ENCODE measurements around the gene HDAC6. TPM values are rescaled to one million over a fixed set of nuclear protein-coding genes. Genes with fewer than 3 reads are reported as not detected.

HDAC6 gene
- total and polyA plus RNA-seq, 10 of the 15 experiments (the other 5 are each of a cell fraction or from before 2014, with no cell fraction given), result 8.3 to 47.0 (median 34.1) TPM

DNA sequence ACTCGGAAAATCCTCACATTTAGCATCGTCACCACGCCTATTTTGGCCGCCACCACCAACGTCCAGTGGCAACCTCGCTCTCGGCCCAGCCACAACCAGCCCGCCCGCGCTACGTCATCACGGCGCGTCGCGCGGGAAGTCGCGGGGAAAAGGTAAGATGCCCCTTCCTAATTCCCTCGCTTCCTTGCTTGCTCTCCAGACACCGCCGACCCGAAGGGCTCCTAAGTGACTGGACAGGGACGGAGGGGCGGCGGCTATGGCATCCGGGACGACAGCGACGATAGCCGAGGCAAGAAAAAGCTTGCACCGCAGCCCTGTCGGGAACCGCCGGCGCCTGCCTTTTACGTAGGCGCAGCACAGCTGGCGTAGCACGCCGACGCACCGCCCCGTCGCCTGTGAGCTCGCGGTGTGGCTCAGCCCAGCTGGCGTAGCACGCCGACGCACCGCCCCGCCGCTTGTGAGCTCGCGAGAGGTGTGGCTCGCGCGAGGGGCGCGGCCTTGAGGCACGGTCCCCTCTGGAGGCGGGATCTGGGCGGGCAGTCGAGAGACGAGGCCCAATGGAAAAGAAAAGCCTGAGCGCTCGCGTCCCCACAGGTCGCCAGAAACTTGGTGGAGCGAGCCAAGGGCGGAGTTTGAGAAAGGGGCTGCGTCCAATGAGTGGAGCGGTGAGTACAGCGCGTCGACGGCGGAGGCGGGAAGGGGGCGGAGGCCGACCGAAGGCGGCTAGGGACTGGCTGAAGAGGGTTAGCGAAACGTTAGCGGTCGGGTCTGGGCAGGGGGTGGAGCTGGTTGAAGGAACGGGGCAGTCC lies at the start of gene HDAC6 (continued):
- peak; percentile 69 for TF ChIP-seq ATF7 (IDR thresholded peaks at IDR 0.05; ENCODE audit: low read depth)
- TF ChIP-seq KLF5 (IDR thresholded peaks at IDR 0.05; ENCODE audit: partially characterized antibody), result no peak
- peak; percentile 98 for TF ChIP-seq HDGF (IDR thresholded peaks at IDR 0.05)
- TF ChIP-seq TBL1XR1 (IDR thresholded peaks at IDR 0.05; ENCODE audit: low read depth, low read length), result no peak
- TF ChIP-seq SUPT20H (IDR thresholded peaks at IDR 0.05; ENCODE audit: borderline replicate concordance, control insufficient read depth, low read depth, low read length), result no peak
- no peak for TF ChIP-seq MTA3 (IDR thresholded peaks at IDR 0.05; ENCODE audit: borderline replicate concordance, low read length)
- peak; percentile 89 for TF ChIP-seq TCF3 (IDR thresholded peaks at IDR 0.05; ENCODE audit: borderline replicate concordance, insufficient read depth, low read depth, low read length)
- TF ChIP-seq ASH2L (IDR thresholded peaks at IDR 0.05; ENCODE audit: borderline replicate concordance, low read depth), result no peak
- TF ChIP-seq STAT3 (IDR thresholded peaks at IDR 0.05; ENCODE audit: low read depth, low read length), result no peak
- TF ChIP-seq ZNF384 (IDR thresholded peaks at IDR 0.05; ENCODE audit: borderline replicate concordance, low read depth, low read length), result no peak
- TF ChIP-seq EGR1 (IDR thresholded peaks at IDR 0.05; ENCODE audit: borderline replicate concordance in 1 of 2, low read depth in 2 of 2, low read length in 2 of 2), result peak in 1 of 2 experiments; percentile 52; a peak in 1 of 3 replicates
- TF ChIP-seq RELA (IDR thresholded peaks at IDR 0.05; ENCODE audit: borderline replicate concordance, partially characterized antibody), result peak; percentile 58
- TF ChIP-seq POLR2AphosphoS2 (IDR thresholded peaks at IDR 0.05; ENCODE audit: low read depth, low read length), result no peak
- TF ChIP-seq, protein P1, sequence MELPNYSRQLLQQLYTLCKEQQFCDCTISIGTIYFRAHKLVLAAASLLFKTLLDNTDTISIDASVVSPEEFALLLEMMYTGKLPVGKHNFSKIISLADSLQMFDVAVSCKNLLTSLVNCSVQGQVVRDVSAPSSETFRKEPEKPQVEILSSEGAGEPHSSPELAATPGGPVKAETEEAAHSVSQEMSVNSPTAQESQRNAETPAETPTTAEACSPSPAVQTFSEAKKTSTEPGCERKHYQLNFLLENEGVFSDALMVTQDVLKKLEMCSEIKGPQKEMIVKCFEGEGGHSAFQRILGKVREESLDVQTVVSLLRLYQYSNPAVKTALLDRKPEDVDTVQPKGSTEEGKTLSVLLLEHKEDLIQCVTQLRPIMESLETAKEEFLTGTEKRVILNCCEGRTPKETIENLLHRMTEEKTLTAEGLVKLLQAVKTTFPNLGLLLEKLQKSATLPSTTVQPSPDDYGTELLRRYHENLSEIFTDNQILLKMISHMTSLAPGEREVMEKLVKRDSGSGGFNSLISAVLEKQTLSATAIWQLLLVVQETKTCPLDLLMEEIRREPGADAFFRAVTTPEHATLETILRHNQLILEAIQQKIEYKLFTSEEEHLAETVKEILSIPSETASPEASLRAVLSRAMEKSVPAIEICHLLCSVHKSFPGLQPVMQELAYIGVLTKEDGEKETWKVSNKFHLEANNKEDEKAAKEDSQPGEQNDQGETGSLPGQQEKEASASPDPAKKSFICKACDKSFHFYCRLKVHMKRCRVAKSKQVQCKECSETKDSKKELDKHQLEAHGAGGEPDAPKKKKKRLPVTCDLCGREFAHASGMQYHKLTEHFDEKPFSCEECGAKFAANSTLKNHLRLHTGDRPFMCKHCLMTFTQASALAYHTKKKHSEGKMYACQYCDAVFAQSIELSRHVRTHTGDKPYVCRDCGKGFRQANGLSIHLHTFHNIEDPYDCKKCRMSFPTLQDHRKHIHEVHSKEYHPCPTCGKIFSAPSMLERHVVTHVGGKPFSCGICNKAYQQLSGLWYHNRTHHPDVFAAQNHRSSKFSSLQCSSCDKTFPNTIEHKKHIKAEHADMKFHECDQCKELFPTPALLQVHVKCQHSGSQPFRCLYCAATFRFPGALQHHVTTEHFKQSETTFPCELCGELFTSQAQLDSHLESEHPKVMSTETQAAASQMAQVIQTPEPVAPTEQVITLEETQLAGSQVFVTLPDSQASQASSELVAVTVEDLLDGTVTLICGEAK (IDR thresholded peaks at IDR 0.05; ENCODE audit: borderline replicate concordance), result peak; percentile 24; the same call in 1 of the 2 replicates
- TF ChIP-seq RB1 (IDR thresholded peaks at IDR 0.05; ENCODE audit: borderline replicate concordance), result peak; percentile 99
- TF ChIP-seq, protein P2, sequence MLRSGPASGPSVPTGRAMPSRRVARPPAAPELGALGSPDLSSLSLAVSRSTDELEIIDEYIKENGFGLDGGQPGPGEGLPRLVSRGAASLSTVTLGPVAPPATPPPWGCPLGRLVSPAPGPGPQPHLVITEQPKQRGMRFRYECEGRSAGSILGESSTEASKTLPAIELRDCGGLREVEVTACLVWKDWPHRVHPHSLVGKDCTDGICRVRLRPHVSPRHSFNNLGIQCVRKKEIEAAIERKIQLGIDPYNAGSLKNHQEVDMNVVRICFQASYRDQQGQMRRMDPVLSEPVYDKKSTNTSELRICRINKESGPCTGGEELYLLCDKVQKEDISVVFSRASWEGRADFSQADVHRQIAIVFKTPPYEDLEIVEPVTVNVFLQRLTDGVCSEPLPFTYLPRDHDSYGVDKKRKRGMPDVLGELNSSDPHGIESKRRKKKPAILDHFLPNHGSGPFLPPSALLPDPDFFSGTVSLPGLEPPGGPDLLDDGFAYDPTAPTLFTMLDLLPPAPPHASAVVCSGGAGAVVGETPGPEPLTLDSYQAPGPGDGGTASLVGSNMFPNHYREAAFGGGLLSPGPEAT (IDR thresholded peaks at IDR 0.05; ENCODE audit: low read depth), result peak; percentile 97
- TF ChIP-seq, protein P3, sequence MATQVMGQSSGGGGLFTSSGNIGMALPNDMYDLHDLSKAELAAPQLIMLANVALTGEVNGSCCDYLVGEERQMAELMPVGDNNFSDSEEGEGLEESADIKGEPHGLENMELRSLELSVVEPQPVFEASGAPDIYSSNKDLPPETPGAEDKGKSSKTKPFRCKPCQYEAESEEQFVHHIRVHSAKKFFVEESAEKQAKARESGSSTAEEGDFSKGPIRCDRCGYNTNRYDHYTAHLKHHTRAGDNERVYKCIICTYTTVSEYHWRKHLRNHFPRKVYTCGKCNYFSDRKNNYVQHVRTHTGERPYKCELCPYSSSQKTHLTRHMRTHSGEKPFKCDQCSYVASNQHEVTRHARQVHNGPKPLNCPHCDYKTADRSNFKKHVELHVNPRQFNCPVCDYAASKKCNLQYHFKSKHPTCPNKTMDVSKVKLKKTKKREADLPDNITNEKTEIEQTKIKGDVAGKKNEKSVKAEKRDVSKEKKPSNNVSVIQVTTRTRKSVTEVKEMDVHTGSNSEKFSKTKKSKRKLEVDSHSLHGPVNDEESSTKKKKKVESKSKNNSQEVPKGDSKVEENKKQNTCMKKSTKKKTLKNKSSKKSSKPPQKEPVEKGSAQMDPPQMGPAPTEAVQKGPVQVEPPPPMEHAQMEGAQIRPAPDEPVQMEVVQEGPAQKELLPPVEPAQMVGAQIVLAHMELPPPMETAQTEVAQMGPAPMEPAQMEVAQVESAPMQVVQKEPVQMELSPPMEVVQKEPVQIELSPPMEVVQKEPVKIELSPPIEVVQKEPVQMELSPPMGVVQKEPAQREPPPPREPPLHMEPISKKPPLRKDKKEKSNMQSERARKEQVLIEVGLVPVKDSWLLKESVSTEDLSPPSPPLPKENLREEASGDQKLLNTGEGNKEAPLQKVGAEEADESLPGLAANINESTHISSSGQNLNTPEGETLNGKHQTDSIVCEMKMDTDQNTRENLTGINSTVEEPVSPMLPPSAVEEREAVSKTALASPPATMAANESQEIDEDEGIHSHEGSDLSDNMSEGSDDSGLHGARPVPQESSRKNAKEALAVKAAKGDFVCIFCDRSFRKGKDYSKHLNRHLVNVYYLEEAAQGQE (IDR thresholded peaks at IDR 0.05; ENCODE audit: low read depth, low read length), result no peak
- TF ChIP-seq MYB (IDR thresholded peaks at IDR 0.05; ENCODE audit: borderline replicate concordance, low read depth, low read length), result no peak
- peak; percentile 79; the same call in 1 of the 2 replicates for TF ChIP-seq STAT1 (conservative IDR thresholded peaks at IDR 0.05)
